OCI-LY1 (cell line): Measurements from ENCODE around the gene ZNF844.

ENCODE experiments used
- H2AFZ ChIP-seq: fragments of 200-600 bp; sonication (generic), shearing (Covaris generic); 2 replicates; pipeline ENCODE4 v1.6.0; 2014; ENCODE audit warnings: antibody characterized with exemption, mild to moderate bottlenecking, low read length
- H3F3A ChIP-seq: fragments of 200-600 bp; sonication (generic), shearing (Covaris generic); 2 replicates; pipeline ENCODE4 v1.6.0; 2014; ENCODE audit warnings: mild to moderate bottlenecking, antibody characterized with exemption, low read length, moderate library complexity; ENCODE audit not compliant: insufficient read depth
- H3K27ac ChIP-seq: fragments of 200-600 bp; sonication (generic); 2 replicates; pipeline ENCODE4 v1.5.1; 2014; ENCODE audit warnings: low read length, mixed run types, mild to moderate bottlenecking, low read depth; ENCODE audit not compliant: poor library complexity, severe bottlenecking
- H3K27me3 ChIP-seq: fragments of 200-600 bp; sonication (generic); 2 replicates; pipeline ENCODE4 v1.6.0; 2014; ENCODE audit warnings: antibody characterized with exemption, mild to moderate bottlenecking, low read length, moderate library complexity; ENCODE audit not compliant: insufficient read depth
- H3K36me3 ChIP-seq: fragments of 200-600 bp; sonication (generic); 2 replicates; pipeline ENCODE4 v1.6.1; 2014; ENCODE audit warnings: mild to moderate bottlenecking, antibody characterized with exemption, low read length, moderate library complexity, mixed read lengths; ENCODE audit not compliant: insufficient read depth
- H3K4me1 ChIP-seq: fragments of 200-600 bp; sonication (generic); 2 replicates; pipeline ENCODE4 v1.5.1; 2014; ENCODE audit warnings: mild to moderate bottlenecking, low read length, moderate library complexity; ENCODE audit not compliant: insufficient read depth, severe bottlenecking
- H3K4me2 ChIP-seq: fragments of 200-600 bp; sonication (generic), shearing (Covaris generic); 2 replicates; pipeline ENCODE4 v1.6.1; 2014; ENCODE audit warnings: low read length
- H3K4me3 ChIP-seq: fragments of 200-600 bp; sonication (generic); 2 replicates; pipeline ENCODE4 v1.5.1; 2014; ENCODE audit warnings: low read length, low read depth, mild to moderate bottlenecking, mixed read lengths; ENCODE audit not compliant: poor library complexity, severe bottlenecking
- H3K79me2 ChIP-seq: fragments of 200-600 bp; shearing (Covaris generic); 2 replicates; pipeline ENCODE4 v1.6.1; 2016; ENCODE audit warnings: mixed run types, low read length, mixed read lengths; ENCODE audit not compliant: insufficient read depth
- H3K9ac ChIP-seq: fragments of 200-600 bp; sonication (generic), shearing (Covaris generic); 2 replicates; pipeline ENCODE4 v1.6.1; 2014; ENCODE audit warnings: mild to moderate bottlenecking, low read length, mixed read lengths
- H3K9me2 ChIP-seq: fragments of 200-600 bp; sonication (generic), shearing (Covaris generic); 2 replicates; pipeline ENCODE4 v1.6.1; 2014; ENCODE audit warnings: low read depth, mild to moderate bottlenecking, low read length, mixed read lengths
- H3K9me3 ChIP-seq: fragments of 200-600 bp; shearing (Covaris generic); 2 replicates; pipeline ENCODE4 v1.6.1; 2014; ENCODE audit warnings: low read length, mixed read lengths
- H4K20me1 ChIP-seq: fragments of 200-600 bp; sonication (generic), shearing (Covaris generic); 2 replicates; pipeline ENCODE4 v1.6.0; 2016; ENCODE audit warnings: mild to moderate bottlenecking, low read length; ENCODE audit not compliant: insufficient read depth
- EZH2 ChIP-seq: fragments of 200-600 bp; sonication (generic), shearing (Covaris generic); IDR thresholded peaks from 2 replicates; pipeline ENCODE4 v1.8.0; 2017; ENCODE audit warnings: borderline replicate concordance, mixed run types, mild to moderate bottlenecking, antibody characterized with exemption, low read length, moderate library complexity, mixed read lengths
- TF ChIP-seq, protein P1 (sequence below): fragments of 200-600 bp; sonication (generic), shearing (Covaris generic); IDR thresholded peaks from 2 replicates; pipeline ENCODE4 v1.5.1; 2017; ENCODE audit warnings: mild to moderate bottlenecking, antibody characterized with exemption, low read length, moderate library complexity, mixed read lengths

The ZNF844 gene

DNA sequence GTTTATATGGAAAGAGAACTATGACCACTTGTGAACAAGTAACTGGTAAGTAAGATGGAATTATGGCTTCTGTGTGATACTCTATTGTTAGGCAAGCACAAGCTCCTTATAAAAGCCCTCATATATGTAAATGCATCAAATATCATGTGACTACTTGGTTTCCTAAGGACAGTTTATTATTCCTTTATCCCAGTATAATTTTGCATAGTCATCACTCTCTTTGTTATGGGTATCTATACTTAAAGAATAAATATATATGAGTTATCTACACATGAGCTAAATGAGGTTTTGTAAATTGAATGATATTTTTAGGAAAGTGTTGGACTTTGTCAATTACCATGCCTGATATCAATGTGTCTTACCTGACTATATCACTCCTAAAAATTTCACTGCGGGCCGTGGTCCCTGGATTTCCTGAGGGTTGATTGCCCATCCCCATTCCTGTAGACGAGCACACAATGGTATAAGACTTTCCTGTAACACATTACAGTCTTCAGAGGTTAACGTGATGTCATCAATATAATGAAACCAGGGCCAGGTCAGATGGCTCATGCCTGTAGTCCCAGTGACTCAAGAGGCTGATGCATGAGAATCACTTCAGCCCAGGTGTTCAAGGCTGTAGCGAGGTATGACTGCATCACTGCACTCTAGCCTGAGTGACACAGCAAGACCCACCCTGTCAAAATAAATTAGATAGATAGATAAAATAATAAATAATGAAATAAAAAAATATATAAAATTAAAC is 20.7 kb downstream of the ZNF844 start:
- Histone ChIP-seq H3K27me3 (no peaks in the 10 kb centered on the region), H3K4me3 (no peak overlapping the region), H3K9me2 (no peaks in the 10 kb centered on the region), H3K9ac (no peak overlapping the region), H3K4me1 (no peaks in the 10 kb centered on the region), H3F3A (no peaks in the 10 kb centered on the region), H3K4me2 (no peak overlapping the region), H4K20me1 (no peaks in the 10 kb centered on the region), H3K79me2 (no peaks in the 10 kb centered on the region), H3K36me3 (no peaks in the 10 kb centered on the region), H3K9me3 (peaks cover 10% of the 10 kb centered on the region; the same call in 1 of the 2 replicates), H2AFZ (no peak overlapping the region), H3K27ac (no peak overlapping the region)
- no peak for TF ChIP-seq EZH2
- TF ChIP-seq, protein P1, sequence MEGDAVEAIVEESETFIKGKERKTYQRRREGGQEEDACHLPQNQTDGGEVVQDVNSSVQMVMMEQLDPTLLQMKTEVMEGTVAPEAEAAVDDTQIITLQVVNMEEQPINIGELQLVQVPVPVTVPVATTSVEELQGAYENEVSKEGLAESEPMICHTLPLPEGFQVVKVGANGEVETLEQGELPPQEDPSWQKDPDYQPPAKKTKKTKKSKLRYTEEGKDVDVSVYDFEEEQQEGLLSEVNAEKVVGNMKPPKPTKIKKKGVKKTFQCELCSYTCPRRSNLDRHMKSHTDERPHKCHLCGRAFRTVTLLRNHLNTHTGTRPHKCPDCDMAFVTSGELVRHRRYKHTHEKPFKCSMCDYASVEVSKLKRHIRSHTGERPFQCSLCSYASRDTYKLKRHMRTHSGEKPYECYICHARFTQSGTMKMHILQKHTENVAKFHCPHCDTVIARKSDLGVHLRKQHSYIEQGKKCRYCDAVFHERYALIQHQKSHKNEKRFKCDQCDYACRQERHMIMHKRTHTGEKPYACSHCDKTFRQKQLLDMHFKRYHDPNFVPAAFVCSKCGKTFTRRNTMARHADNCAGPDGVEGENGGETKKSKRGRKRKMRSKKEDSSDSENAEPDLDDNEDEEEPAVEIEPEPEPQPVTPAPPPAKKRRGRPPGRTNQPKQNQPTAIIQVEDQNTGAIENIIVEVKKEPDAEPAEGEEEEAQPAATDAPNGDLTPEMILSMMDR, result no peak

DNA sequence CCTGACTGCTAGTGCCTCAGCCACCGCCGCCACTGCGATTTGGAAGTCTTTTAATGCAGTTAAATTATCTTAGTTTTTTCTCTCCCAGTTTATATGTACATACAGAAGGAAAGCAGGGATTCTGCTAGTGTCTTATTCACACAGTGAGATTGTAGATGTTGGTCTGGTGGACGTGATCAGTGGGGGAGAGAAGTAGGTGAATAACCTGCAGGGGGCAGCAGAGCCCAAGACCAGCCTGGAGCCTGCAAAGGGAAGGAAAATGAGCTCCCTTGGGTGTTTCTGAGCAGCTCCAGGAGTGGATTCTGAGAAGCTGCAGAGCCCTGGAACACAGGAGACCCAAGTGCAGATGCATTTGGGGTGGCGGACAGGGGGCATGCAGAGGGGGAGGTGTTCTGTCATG is 26.3 kb downstream of the ZNF844 start:
- Histone ChIP-seq H3K4me1 (no peaks in the 10 kb centered on the region), H3K4me2 (no peak overlapping the region), H3K36me3 (no peaks in the 10 kb centered on the region), H2AFZ (no peak overlapping the region), H3F3A (no peaks in the 10 kb centered on the region), H3K9me2 (no peaks in the 10 kb centered on the region), H3K9me3 (peaks cover 3% of the 10 kb centered on the region; the same call in 1 of the 2 replicates), H3K27me3 (no peaks in the 10 kb centered on the region), H4K20me1 (no peaks in the 10 kb centered on the region), H3K4me3 (no peak overlapping the region), H3K9ac (no peak overlapping the region), H3K27ac (no peak overlapping the region), H3K79me2 (no peaks in the 10 kb centered on the region)
- TF ChIP-seq, protein P1, result peak; percentile 76
- TF ChIP-seq EZH2, result no peak

DNA sequence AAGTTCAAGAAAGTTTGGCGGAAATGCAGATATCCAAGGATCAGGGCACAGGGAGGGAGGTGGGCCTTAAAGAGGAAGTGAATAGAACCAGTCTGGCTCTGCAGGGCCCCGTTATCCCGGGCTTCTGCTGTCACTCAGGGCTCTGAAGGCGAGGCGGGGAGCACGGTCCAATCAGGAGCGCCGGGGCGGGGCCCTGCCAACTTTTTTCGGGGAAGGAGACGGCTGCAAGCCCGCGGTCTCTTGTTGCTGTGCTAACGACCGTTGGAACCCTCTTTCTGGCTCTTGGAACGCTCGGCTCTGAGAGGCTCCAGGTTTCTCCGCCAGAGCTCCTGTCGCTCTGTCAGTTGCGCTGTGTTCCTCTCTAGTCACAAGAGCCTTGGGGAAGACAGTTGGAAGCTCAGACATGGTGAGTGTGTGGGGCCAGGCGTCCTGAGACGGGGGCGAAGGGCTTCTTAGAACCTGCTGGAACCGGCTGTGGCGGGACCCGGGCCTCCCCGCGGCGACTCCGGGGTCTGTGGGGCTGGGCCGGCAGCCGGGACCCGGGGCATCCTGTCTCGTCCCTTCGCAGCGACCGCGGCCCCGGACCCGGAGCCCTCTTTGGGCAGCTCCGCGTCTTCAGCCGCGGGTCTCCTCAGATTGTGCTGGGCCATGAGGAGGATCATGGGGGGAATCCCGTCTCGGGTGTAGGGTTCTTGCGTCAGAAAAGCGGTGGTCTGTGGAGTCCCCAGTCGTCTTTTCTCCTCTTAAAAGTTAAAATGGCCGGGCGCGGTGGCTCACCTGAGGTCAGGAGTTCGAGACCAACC is 27.7 kb downstream of the ZNF844 start:
- Histone ChIP-seq H3K4me1 (no peaks in the 10 kb centered on the region), H3K27me3 (no peaks in the 10 kb centered on the region), H3K9me3 (no peaks in the 10 kb centered on the region; the same call in 1 of the 2 replicates), H3K9me2 (no peaks in the 10 kb centered on the region), H3K4me2 (no peak overlapping the region; the same call in 1 of the 2 replicates), H4K20me1 (no peaks in the 10 kb centered on the region), H3K79me2 (no peaks in the 10 kb centered on the region), H3K9ac (no peak overlapping the region), H2AFZ (no peak overlapping the region), H3K36me3 (no peaks in the 10 kb centered on the region), H3F3A (no peaks in the 10 kb centered on the region), H3K27ac (no peak overlapping the region), H3K4me3 (peak overlapping the region; percentile 25)
- TF ChIP-seq EZH2, result no peak
- TF ChIP-seq, protein P1, result no peak
